MM.1S (cell line): ENCODE results near the gene EZH2.

Experiments used
- DNase-seq: peaks from one replicate; pipeline ENCODE4 v3.0.0-alpha.2; 2015
- H2AFZ ChIP-seq: fragments of 300-600 bp; sonication (generic); 2 replicates; pipeline ENCODE4 v1.6.0; 2016; ENCODE audit warnings: antibody characterized with exemption, low read length
- H3F3A ChIP-seq: fragments of 300-600 bp; sonication (generic); 2 replicates; pipeline ENCODE4 v1.6.1; 2016; ENCODE audit warnings: mild to moderate bottlenecking, antibody characterized with exemption, low read length, moderate library complexity, mixed read lengths; ENCODE audit not compliant: insufficient read depth
- H3K27ac ChIP-seq: fragments of 300-600 bp; sonication (generic); 2 replicates; pipeline ENCODE4 v1.5.1; 2016; ENCODE audit warnings: mild to moderate bottlenecking, low read length
- H3K27me3 ChIP-seq: fragments of 300-600 bp; sonication (generic); replicated peaks from 2 replicates; pipeline ENCODE4 v1.6.0; 2016; ENCODE audit warnings: low read length; ENCODE audit not compliant: insufficient read depth
- H3K36me3 ChIP-seq: fragments of 300-600 bp; sonication (generic); replicated peaks from 2 replicates; pipeline ENCODE4 v1.6.1; 2016; ENCODE audit warnings: mild to moderate bottlenecking, low read length, mixed read lengths; ENCODE audit not compliant: insufficient read depth
- H3K4me1 ChIP-seq: fragments of 300-600 bp; sonication (generic); 2 replicates; pipeline ENCODE4 v1.6.1; 2016; ENCODE audit warnings: low read length, mixed read lengths
- H3K4me2 ChIP-seq: fragments of 300-600 bp; sonication (generic); 2 replicates; pipeline ENCODE4 v1.6.0; 2016; ENCODE audit warnings: low read depth, low read length
- H3K4me3 ChIP-seq: fragments of 300-600 bp; sonication (generic); 2 replicates; pipeline ENCODE4 v1.5.1; 2016; ENCODE audit warnings: low read length, mixed read lengths
- H3K79me2 ChIP-seq: fragments of 300-600 bp; sonication (generic); 2 replicates; pipeline ENCODE4 v1.6.1; 2016; ENCODE audit warnings: mixed run types, low read length, mixed read lengths
- H3K9ac ChIP-seq: fragments of 300-600 bp; sonication (generic); 2 replicates; pipeline ENCODE4 v1.6.1; 2016; ENCODE audit warnings: low read length, mixed read lengths
- H3K9me2 ChIP-seq: fragments of 300-600 bp; sonication (generic); replicated peaks from 2 replicates; pipeline ENCODE4 v1.6.1; 2016; ENCODE audit warnings: mild to moderate bottlenecking, low read length, mixed read lengths; ENCODE audit not compliant: insufficient read depth
- H3K9me3 ChIP-seq: fragments of 300-600 bp; sonication (generic); replicated peaks from 2 replicates; pipeline ENCODE4 v1.6.1; 2016; ENCODE audit warnings: mild to moderate bottlenecking, low read length, mixed read lengths; ENCODE audit not compliant: insufficient read depth
- H4K20me1 ChIP-seq: fragments of 300-600 bp; sonication (generic); 2 replicates; pipeline ENCODE4 v1.6.1; 2016; ENCODE audit warnings: mild to moderate bottlenecking, low read length, moderate library complexity, mixed read lengths; ENCODE audit not compliant: insufficient read depth
- CTCF ChIP-seq: fragments of 300-600 bp; sonication (generic); IDR thresholded peaks from 2 replicates; pipeline ENCODE4 v1.5.1; 2016; ENCODE audit warnings: antibody characterized with exemption, low read length, mixed read lengths
- EZH2 ChIP-seq: fragments of 300-600 bp; sonication (generic); optimal IDR thresholded peaks from 2 replicates; pipeline ENCODE3; 2017; ENCODE audit warnings: low read depth, mild to moderate bottlenecking, antibody characterized with exemption, low read length, mixed read lengths
- EZH2phosphoT487 ChIP-seq: fragments of 300-600 bp; sonication (generic); IDR thresholded peaks from 2 replicates; pipeline ENCODE4 v1.6.1; 2018; ENCODE audit warnings: antibody characterized with exemption, low read length

EZH2 gene

GRCh38 chr7:148927123-148928045 is 43.3 kb upstream of the EZH2 start:
- no peaks in the 10 kb centered on the region for H3K36me3 ChIP-seq
- H4K20me1 ChIP-seq: no peaks in the 10 kb centered on the region
- no peaks in the 10 kb centered on the region for H3K27me3 ChIP-seq
- H3K9me3 ChIP-seq: no peaks in the 10 kb centered on the region
- peaks cover 8% of the 10 kb centered on the region; the same call in 1 of the 2 replicates for H3K4me1 ChIP-seq
- no peak overlapping the region; the same call in 1 of the 2 replicates for H3K27ac ChIP-seq
- no peak for DNase-seq
- H2AFZ ChIP-seq: no peak overlapping the region
- no peaks in the 10 kb centered on the region for H3K79me2 ChIP-seq
- no peaks in the 10 kb centered on the region for H3F3A ChIP-seq
- H3K9me2 ChIP-seq: no peaks in the 10 kb centered on the region
- H3K4me2 ChIP-seq: no peak overlapping the region
- TF ChIP-seq EZH2 (no peak), CTCF (no peak), EZH2phosphoT487 (no peak)
- no peak overlapping the region for H3K4me3 ChIP-seq
- no peak overlapping the region for H3K9ac ChIP-seq

- H3K4me1 ChIP-seq: peaks cover 10% of the 10 kb centered on the region
- no peaks in the 10 kb centered on the region for H3F3A ChIP-seq
- no peak overlapping the region for H3K9ac ChIP-seq
- H3K4me3 ChIP-seq: no peak overlapping the region
- H3K4me2 ChIP-seq: no peak overlapping the region
- no peaks in the 10 kb centered on the region for H3K9me3 ChIP-seq
- H4K20me1 ChIP-seq: no peaks in the 10 kb centered on the region
- TF ChIP-seq EZH2: no peak
- TF ChIP-seq EZH2phosphoT487: no peak
- TF ChIP-seq CTCF: no peak
- H2AFZ ChIP-seq: no peak overlapping the region
- H3K27ac ChIP-seq: no peak overlapping the region
- no peaks in the 10 kb centered on the region for H3K9me2 ChIP-seq
- H3K79me2 ChIP-seq: no peaks in the 10 kb centered on the region
- H3K36me3 ChIP-seq: no peaks in the 10 kb centered on the region
- H3K27me3 ChIP-seq: no peaks in the 10 kb centered on the region
- no peak for DNase-seq
Measured at GRCh38 chr7:148925836-148926235, 41.7 kb upstream of the EZH2 start.

GRCh38 chr7:148924011-148924410 is 39.9 kb upstream of the EZH2 start:
- no peak overlapping the region for H3K9ac ChIP-seq
- H3K4me3 ChIP-seq: no peak overlapping the region
- no peaks in the 10 kb centered on the region for H3K9me3 ChIP-seq
- H3K4me2 ChIP-seq: no peak overlapping the region
- TF ChIP-seq CTCF: no peak
- H3K4me1 ChIP-seq: peaks cover 24% of the 10 kb centered on the region
- H3K9me2 ChIP-seq: no peaks in the 10 kb centered on the region
- no peak for DNase-seq
- H4K20me1 ChIP-seq: no peaks in the 10 kb centered on the region
- no peak overlapping the region for H2AFZ ChIP-seq
- no peak overlapping the region for H3K27ac ChIP-seq
- H3F3A ChIP-seq: no peaks in the 10 kb centered on the region
- H3K27me3 ChIP-seq: no peaks in the 10 kb centered on the region
- no peaks in the 10 kb centered on the region for H3K79me2 ChIP-seq
- H3K36me3 ChIP-seq: no peaks in the 10 kb centered on the region
